Suprapubic skin (tissue), 4 donors: ENCODE measurements around the gene CTXND1.

ENCODE experiments used
- POLR2A ChIP-seq, 2 donors: fragments of 450-650 bp; IDR thresholded peaks; one replicate each; pipeline ENCODE4 v1.6.1; 2017; ENCODE audit warnings: antibody characterized with exemption in 2 of 2, mild to moderate bottlenecking in 2 of 2, moderate library complexity in 2 of 2
- POLR2AphosphoS5 ChIP-seq, 3 donors: sonication (generic); formaldehyde crosslinking; IDR thresholded peaks; one replicate each; pipeline ENCODE4 v1.6.1; 2017; ENCODE audit warnings: antibody characterized with exemption in 3 of 3
- TF ChIP-seq, protein P1 (sequence below), 2 donors: fragments of 200-600 bp in 1 of 2; fragments of 450-650 bp in 1 of 2; sonication (generic) in 1 of 2; IDR thresholded peaks; one replicate each; pipeline ENCODE4 v1.5.1; 2016 to 2019; ENCODE audit warnings: antibody characterized with exemption in 2 of 2, mild to moderate bottlenecking in 1 of 2, moderate library complexity in 1 of 2

GRCh38 chr15:80285379-80285778, 33.4 kb upstream of the CTXND1 start:
- TF ChIP-seq POLR2A (IDR thresholded peaks at IDR 0.05) (no peak), POLR2AphosphoS5 (IDR thresholded peaks at IDR 0.05) (no peak)
- TF ChIP-seq, protein P1, sequence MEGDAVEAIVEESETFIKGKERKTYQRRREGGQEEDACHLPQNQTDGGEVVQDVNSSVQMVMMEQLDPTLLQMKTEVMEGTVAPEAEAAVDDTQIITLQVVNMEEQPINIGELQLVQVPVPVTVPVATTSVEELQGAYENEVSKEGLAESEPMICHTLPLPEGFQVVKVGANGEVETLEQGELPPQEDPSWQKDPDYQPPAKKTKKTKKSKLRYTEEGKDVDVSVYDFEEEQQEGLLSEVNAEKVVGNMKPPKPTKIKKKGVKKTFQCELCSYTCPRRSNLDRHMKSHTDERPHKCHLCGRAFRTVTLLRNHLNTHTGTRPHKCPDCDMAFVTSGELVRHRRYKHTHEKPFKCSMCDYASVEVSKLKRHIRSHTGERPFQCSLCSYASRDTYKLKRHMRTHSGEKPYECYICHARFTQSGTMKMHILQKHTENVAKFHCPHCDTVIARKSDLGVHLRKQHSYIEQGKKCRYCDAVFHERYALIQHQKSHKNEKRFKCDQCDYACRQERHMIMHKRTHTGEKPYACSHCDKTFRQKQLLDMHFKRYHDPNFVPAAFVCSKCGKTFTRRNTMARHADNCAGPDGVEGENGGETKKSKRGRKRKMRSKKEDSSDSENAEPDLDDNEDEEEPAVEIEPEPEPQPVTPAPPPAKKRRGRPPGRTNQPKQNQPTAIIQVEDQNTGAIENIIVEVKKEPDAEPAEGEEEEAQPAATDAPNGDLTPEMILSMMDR (IDR thresholded peaks at IDR 0.05): no peak
